Activated T-cell treated with anti-CD3 and anti-CD28 coated beads, Interleukin-2, amount 50 U/mL, for 24 hours (primary cell): ENCODE data around the gene SHISA7.
"Not testable (repeated sequence)": the region's sequence is repeated elsewhere in the genome, so short reads cannot be mapped to it uniquely, and the experiment has no call there.

Experiments used
- DNase-seq: peaks from one replicate; pipeline ENCODE4 v3.0.0-alpha.2; 2020
- H3K27ac Mint-ChIP-seq: 2 replicates; pipeline ENCODE4 v1.8.0; 2020; ENCODE audit warnings: mild to moderate bottlenecking, mixed read lengths
- H3K27me3 Mint-ChIP-seq: 2 replicates; pipeline ENCODE4 v1.8.0; 2020; ENCODE audit warnings: mixed read lengths
- H3K36me3 Mint-ChIP-seq: 2 replicates; pipeline ENCODE4 v1.8.0; 2020; ENCODE audit warnings: low read depth, mixed read lengths
- H3K4me1 Mint-ChIP-seq: 2 replicates; pipeline ENCODE4 v1.8.0; 2020; ENCODE audit warnings: low read depth, mixed read lengths
- H3K4me3 Mint-ChIP-seq: 2 replicates; pipeline ENCODE4 v1.8.0; 2020; ENCODE audit warnings: mild to moderate bottlenecking, moderate library complexity, mixed read lengths
- H3K9me3 Mint-ChIP-seq: 2 replicates; pipeline ENCODE4 v1.8.0; 2020; ENCODE audit warnings: mixed read lengths

Gene SHISA7

DNA sequence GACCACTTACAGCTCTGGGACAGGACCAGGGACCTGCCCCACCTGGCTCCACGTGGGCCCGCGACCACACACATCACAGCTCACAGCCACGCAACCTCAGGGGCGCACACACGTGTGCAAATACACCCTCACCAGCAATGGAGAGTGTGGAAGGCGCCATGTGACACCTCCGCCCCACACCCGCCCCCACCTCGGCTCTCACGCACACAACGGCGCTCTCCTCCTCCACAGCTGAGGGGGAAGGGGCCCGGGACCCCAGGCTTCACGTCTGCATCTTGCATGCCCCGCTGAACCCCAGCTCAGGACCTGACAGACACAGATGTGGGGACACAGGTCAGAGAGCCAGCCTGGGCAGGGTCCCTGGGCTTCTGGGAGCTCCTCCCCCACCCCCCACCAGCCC is 6.4 kb upstream of the SHISA7 start:
- Mint-ChIP-seq H3K9me3 (no peaks in the 10 kb centered on the region), H3K27me3 (peaks cover 45% of the 10 kb centered on the region)

DNA sequence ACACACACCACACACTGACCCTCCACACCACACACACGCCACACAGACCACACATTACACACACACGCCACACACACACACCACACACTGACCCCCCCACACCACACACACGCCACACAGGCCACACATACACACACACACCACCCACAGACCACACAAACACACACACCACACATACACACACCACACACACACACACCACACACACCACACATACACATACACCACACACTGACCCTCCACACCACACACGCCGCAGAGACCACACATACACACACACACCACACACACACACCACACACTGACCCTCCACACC is 5.0 kb upstream of the SHISA7 start:
- DNase-seq, H3K27ac Mint-ChIP-seq, H3K4me3 Mint-ChIP-seq, H3K9me3 Mint-ChIP-seq, H3K4me1 Mint-ChIP-seq, H3K36me3 Mint-ChIP-seq: not testable (repeated sequence)
- H3K27me3 Mint-ChIP-seq: peaks cover 48% of the 10 kb centered on the region

More for the DNA sequence above, 6.4 kb upstream of the SHISA7 start:
- Mint-ChIP-seq H3K27ac (no peak overlapping the region), H3K4me1 (peaks cover 10% of the 10 kb centered on the region), H3K4me3 (no peak overlapping the region), H3K36me3 (peaks cover 10% of the 10 kb centered on the region)
- DNase-seq: no peak

GRCh38 chr19:55447421-55448174 is 4.5 kb upstream of the SHISA7 start:
- no peak for DNase-seq
- H3K9me3 Mint-ChIP-seq: no peaks in the 10 kb centered on the region
- peaks cover 6% of the 10 kb centered on the region for H3K4me1 Mint-ChIP-seq
- H3K27ac Mint-ChIP-seq: no peak overlapping the region
- no peaks in the 10 kb centered on the region for H3K36me3 Mint-ChIP-seq
- H3K27me3 Mint-ChIP-seq: peaks cover 51% of the 10 kb centered on the region
- no peak overlapping the region for H3K4me3 Mint-ChIP-seq

DNA sequence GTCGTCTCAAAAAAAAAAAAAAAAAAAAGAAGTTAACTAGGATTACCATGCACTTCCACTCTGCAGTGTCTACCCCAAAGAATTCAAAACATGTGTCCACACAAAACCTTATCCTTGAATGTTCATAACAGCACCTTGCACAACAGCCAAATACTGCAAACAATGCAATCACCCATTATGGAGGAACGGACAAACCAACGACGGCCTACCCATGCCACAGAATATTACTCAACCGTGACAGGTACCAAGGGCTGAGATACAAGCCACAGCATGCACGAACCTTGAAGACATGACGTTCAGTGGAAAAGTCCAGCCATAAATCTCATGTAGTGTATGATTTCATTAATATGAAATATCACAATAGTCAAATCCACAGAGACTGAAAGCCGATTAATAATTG is 3.0 kb upstream of the SHISA7 start:
- Mint-ChIP-seq H3K27me3 (peaks cover 55% of the 10 kb centered on the region), H3K27ac (no peak overlapping the region), H3K4me3 (no peak overlapping the region), H3K9me3 (no peaks in the 10 kb centered on the region), H3K4me1 (peaks cover 10% of the 10 kb centered on the region), H3K36me3 (no peaks in the 10 kb centered on the region)
- DNase-seq: no peak

DNA sequence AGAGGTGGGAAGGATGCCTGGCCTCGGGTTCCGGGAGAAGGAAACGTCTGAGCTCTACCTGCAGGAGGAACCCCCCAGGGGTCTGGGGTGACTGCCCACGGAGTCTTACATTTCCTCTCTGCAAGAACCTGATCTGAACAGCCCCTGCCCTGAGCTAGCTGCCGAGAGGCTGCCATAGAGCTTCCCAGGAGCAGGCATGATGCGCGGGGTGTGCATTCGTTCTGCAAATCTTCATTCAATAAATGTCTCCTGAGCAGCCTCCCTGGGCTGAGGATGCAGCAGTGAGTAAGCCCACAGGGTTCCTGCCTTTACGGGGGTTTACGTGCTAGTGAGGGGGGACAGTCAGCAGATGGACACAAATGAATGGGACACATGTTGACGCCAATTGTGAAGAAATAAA is 1.5 kb upstream of the SHISA7 start:
- DNase-seq: no peak
- Mint-ChIP-seq H3K36me3 (no peaks in the 10 kb centered on the region), H3K4me3 (no peak overlapping the region), H3K27me3 (peaks cover 60% of the 10 kb centered on the region), H3K4me1 (peaks cover 14% of the 10 kb centered on the region), H3K9me3 (no peaks in the 10 kb centered on the region), H3K27ac (no peak overlapping the region)

GRCh38 chr19:55443824-55444480 is 852 bp upstream of the SHISA7 start:
- Mint-ChIP-seq H3K27ac (no peak overlapping the region), H3K27me3 (peaks cover 66% of the 10 kb centered on the region), H3K36me3 (no peaks in the 10 kb centered on the region), H3K4me3 (no peak overlapping the region), H3K9me3 (no peaks in the 10 kb centered on the region), H3K4me1 (peaks cover 14% of the 10 kb centered on the region)
- no peak for DNase-seq

DNA sequence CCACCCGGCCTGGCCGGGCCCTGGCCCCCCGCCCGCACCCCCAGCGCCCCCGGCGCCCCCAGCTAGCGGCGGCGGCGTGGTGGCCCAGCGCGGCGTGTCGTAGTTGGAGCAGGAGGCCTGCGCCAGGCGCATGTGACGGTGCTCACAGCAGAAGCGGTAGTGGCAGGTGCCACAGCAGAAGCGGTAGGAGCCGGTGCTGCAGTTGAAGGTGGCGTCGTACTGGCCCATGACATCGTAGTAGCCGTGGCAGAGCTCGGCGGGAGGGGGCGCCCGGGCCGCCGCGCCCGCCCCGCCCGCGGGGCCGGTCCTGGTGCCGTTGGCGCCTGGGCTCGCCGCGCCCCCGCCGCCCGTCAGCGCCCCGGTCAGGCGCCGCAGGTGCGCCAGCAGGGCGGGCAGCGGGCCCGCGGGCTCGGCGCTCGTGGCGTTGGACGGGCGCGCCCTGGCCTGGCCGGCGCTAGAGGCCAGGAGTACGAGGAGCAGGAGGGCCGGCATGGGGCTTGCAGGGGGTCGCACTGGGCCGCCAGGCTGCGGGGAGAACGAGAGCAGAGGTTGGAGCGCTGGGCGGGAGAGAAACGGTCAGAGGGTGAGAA is 633 bp downstream of the SHISA7 start:
- DNase-seq: no peak
- no peak overlapping the region for H3K4me3 Mint-ChIP-seq
- H3K9me3 Mint-ChIP-seq: no peaks in the 10 kb centered on the region
- H3K27me3 Mint-ChIP-seq: peaks cover 80% of the 10 kb centered on the region
- no peak overlapping the region for H3K27ac Mint-ChIP-seq
- H3K36me3 Mint-ChIP-seq: no peaks in the 10 kb centered on the region
- H3K4me1 Mint-ChIP-seq: peaks cover 14% of the 10 kb centered on the region

DNA sequence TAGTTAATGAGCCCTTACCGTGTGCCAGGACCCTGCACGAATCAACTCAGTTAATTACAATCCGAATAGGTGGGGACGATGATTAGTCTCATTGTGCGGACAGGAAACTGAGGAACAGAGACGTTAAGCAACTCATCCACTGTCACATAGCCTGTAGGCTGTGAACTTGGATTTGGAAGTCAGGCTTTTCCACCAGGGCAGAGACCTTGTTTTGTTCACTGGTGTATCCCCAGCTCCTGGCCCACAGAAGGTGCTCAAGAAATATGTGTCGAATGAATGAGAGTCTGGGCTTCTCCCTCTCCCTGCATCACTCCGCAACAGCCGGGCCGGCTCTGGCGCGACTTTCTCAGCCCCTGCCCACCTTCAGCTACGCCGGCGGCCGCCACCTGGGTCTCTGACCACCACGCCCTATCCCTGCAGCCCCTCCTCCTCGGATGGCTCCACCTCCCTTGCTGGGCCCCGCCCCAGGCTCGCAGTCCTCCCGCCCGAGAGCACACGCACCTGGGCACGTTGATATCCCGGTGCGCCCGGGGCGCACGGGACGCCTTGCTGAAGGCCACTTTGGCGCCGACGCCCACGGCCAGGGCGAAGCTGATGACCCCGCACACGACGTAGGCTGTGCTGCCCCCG is 1.3 kb downstream of the SHISA7 start:
- Mint-ChIP-seq H3K27ac (no peak overlapping the region), H3K36me3 (no peaks in the 10 kb centered on the region), H3K4me3 (peak overlapping the region; percentile 4), H3K27me3 (peaks cover 87% of the 10 kb centered on the region), H3K4me1 (peaks cover 14% of the 10 kb centered on the region), H3K9me3 (no peaks in the 10 kb centered on the region)
- DNase-seq: peak; percentile 43

DNA sequence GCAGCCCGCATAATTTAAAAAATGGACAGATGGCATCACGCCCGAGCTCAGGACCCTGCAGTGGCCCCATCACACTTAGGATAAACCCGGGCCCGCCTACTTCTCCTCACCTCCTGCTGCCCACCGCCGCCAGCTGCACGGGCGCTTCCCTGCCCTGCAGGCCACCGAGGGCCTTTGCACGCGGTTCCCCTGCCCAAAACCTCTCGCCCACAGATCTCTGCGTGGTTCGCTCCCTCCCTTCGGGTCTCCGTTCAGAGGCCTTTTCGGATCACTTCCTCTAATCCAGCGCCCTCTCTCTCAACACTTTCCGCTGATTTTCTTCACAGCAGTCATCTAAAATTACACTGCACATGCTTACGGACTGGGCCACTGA is 1.8 kb downstream of the SHISA7 start:
- no peak overlapping the region for H3K4me3 Mint-ChIP-seq
- H3K36me3 Mint-ChIP-seq: no peaks in the 10 kb centered on the region
- no peaks in the 10 kb centered on the region for H3K9me3 Mint-ChIP-seq
- peaks cover 14% of the 10 kb centered on the region for H3K4me1 Mint-ChIP-seq
- H3K27ac Mint-ChIP-seq: no peak overlapping the region
- no peak for DNase-seq
- H3K27me3 Mint-ChIP-seq: peaks cover 90% of the 10 kb centered on the region

GRCh38 chr19:55440411-55441105 is 2.5 kb downstream of the SHISA7 start:
- Mint-ChIP-seq H3K4me1 (peaks cover 14% of the 10 kb centered on the region), H3K36me3 (no peaks in the 10 kb centered on the region), H3K27ac (no peak overlapping the region), H3K9me3 (no peaks in the 10 kb centered on the region), H3K4me3 (no peak overlapping the region), H3K27me3 (peaks cover 86% of the 10 kb centered on the region)
- peak; percentile 46 for DNase-seq

DNA sequence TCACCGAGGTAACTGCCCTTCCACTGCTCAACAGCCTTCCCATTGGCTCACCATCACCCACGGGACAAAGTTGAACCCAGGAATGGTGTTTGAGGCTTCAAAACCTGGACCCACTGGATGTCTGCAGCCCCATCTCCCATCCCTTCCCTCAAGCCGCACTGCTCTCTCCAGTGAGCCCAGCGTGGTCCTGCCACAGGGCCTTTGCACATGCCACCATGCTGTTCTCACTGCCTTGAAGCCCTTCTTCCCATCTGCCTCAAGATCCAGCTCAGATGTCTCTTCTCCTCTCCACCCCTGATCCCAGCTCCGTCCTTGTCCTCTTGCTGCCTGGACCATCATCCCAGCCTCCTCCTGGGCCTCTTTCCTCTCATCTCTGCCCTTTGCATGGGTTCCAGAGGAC is 4.0 kb downstream of the SHISA7 start:
- Mint-ChIP-seq H3K27ac (no peak overlapping the region), H3K4me1 (peaks cover 14% of the 10 kb centered on the region), H3K9me3 (no peaks in the 10 kb centered on the region), H3K4me3 (no peak overlapping the region), H3K36me3 (no peaks in the 10 kb centered on the region), H3K27me3 (peaks cover 71% of the 10 kb centered on the region)
- no peak for DNase-seq

DNA sequence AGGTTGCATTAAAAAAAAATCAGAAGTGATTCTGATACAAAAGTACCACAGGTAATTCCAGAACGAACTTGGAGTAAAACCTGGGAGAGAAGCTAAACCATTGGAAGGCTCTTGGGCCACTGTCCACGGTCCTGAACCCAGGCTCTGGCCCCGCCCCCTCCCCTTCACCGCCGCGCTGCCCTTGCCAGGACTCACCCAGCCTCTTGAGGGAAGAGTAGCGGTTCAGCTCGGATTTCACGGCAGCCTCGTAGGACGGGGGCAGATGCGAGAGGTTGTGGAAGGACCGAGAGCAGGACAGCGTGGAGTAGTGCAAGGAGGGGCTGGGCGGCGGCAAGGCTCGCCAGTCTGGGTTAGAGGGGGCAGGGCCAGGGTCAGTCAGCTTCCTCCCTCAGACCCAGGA is 5.7 kb downstream of the SHISA7 start:
- Mint-ChIP-seq H3K27me3 (peaks cover 62% of the 10 kb centered on the region), H3K36me3 (no peaks in the 10 kb centered on the region), H3K4me3 (no peak overlapping the region), H3K9me3 (no peaks in the 10 kb centered on the region), H3K27ac (no peak overlapping the region), H3K4me1 (peaks cover 14% of the 10 kb centered on the region)
- DNase-seq: no peak

DNA sequence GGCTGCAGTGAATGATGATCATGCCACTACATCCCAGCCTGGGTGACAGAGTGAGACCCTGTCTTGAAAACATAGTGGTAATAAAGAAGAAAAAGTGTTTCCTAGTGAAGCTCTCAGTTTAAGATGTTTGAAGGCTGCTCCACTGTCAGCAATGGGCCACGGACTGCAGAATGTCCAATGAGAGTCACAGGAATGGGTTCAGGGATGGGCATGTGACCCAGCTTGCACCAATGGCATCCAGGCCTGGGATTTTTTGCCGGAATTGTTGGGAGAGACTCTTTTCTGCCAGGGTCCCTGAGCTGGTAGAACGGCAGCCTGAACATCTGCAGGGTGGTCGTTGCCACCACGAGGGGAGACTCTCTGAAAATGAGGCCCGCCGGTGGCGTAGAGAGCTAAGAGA is 6.3 kb downstream of the SHISA7 start:
- no peak for DNase-seq
- no peak overlapping the region for H3K4me3 Mint-ChIP-seq

DNA sequence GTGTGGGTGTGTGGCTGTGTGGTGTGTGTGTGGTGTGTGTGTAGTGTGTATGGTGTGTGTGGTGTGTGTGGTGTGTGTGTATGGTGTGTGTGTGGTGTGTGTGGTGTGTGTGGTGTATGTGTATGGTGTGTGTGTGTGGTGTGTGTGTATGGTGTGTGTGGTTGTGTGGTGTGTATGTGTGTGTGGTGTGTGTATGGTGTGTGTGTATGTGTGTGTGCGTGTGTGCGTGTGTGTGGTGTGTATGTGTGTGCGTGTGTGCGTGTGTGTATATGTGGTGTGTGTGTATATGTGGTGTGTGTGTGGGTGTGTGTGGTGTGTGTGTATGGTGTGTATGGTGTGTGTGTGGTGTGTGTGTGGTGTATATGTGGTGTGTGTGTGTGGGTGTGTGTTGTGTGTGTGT is 8.1 kb downstream of the SHISA7 start:
- Mint-ChIP-seq H3K9me3 (no peaks in the 10 kb centered on the region), H3K4me3 (no peak overlapping the region), H3K27ac (no peak overlapping the region), H3K36me3 (no peaks in the 10 kb centered on the region), H3K4me1 (no peaks in the 10 kb centered on the region), H3K27me3 (peaks cover 65% of the 10 kb centered on the region)
- no peak for DNase-seq

More for the DNA sequence above, 6.3 kb downstream of the SHISA7 start:
- no peaks in the 10 kb centered on the region for H3K9me3 Mint-ChIP-seq
- H3K27ac Mint-ChIP-seq: no peak overlapping the region
- H3K4me1 Mint-ChIP-seq: peaks cover 12% of the 10 kb centered on the region
- H3K36me3 Mint-ChIP-seq: no peaks in the 10 kb centered on the region
- H3K27me3 Mint-ChIP-seq: peaks cover 64% of the 10 kb centered on the region
